ENCODE measurements around the gene TIMM44. TPM values are rescaled to one million over a fixed set of nuclear protein-coding genes. Genes with fewer than 3 reads are reported as not detected.

Gene TIMM44
- total and polyA plus RNA-seq, 2 donors (not counting 3 experiments of a cell fraction or from before 2014, with no cell fraction given) = 61.5 to 64.3 TPM

GRCh38 chr19:7971553-7972520 is 28.4 kb upstream of the TIMM44 start:
- no peak overlapping the region for H3K27ac ChIP-seq (ENCODE audit: insufficient read depth, low read depth, low read length)
- H3K4me3 ChIP-seq (replicated peaks in 1 of 3; ENCODE audit: insufficient read depth in 1 of 3, low read depth in 1 of 3, low read length in 3 of 3) = no peak overlapping the region
- no peak overlapping the region for H3K4me2 ChIP-seq (ENCODE audit: insufficient read depth, low read length)
- BruUV-seq (replicated peaks) = no TSS peak
- no peaks in the 10 kb centered on the region for H3K4me1 ChIP-seq (ENCODE audit: control insufficient read depth, extremely low read depth, insufficient read depth, low read length)
- CTCF ChIA-PET = interaction anchor here (0.8 to 2.5 kb wide), 10 partner anchors 11 to 283 kb away, joined by 3 to 25 read pairs (median 5); partner anchors contain the start of gene ELAVL1
- H3K9me3 ChIP-seq (replicated peaks; ENCODE audit: control insufficient read depth, insufficient read depth, low read length) = no peaks in the 10 kb centered on the region
- no peaks in the 10 kb centered on the region for H3K9me1 ChIP-seq (replicated peaks; ENCODE audit: control insufficient read depth, extremely low read depth, insufficient read depth, low read length)
- FAIRE-seq (no peak), DNase-seq (ENCODE audit: low read depth, low spot score) (no peak)
- dilution Hi-C loops (cut with MboI; ENCODE audit: extremely low pct_ligation_motif_present, low sequenced_read_pairs) (no loop called here), intact Hi-C loops (cut with micrococcal nuclease) (loop anchor here (2.0 kb wide), 1 partner anchor 187 kb away; no protein-coding TSS in a partner anchor)
- H3K79me2 ChIP-seq (ENCODE audit: control insufficient read depth, insufficient read depth, low read length) = no peaks in the 10 kb centered on the region
- no peaks in the 10 kb centered on the region for H3K27me3 ChIP-seq (ENCODE audit: control insufficient read depth in 2 of 2, insufficient read depth in 2 of 2, low read length in 2 of 2)
- no peaks in the 10 kb centered on the region for H4K20me1 ChIP-seq (replicated peaks; ENCODE audit: control insufficient read depth, extremely low read depth, insufficient read depth, low read length)
- H2AFZ ChIP-seq (ENCODE audit: low read depth, low read length) = no peak overlapping the region
- peaks cover 14 to 52% of the 10 kb centered on the region in 2 experiments for H3K36me3 ChIP-seq (ENCODE audit: control insufficient read depth in 2 of 2, extremely low read depth in 1 of 2, insufficient read depth in 2 of 2, low read length in 2 of 2)
- POLR2A ChIA-PET = no interaction called here
- no peak for TF ChIP-seq GATA2 (IDR thresholded peaks at IDR 0.05; ENCODE audit: insufficient read depth, insufficient read length, low read depth, low read length)
- TF ChIP-seq, protein P1, sequence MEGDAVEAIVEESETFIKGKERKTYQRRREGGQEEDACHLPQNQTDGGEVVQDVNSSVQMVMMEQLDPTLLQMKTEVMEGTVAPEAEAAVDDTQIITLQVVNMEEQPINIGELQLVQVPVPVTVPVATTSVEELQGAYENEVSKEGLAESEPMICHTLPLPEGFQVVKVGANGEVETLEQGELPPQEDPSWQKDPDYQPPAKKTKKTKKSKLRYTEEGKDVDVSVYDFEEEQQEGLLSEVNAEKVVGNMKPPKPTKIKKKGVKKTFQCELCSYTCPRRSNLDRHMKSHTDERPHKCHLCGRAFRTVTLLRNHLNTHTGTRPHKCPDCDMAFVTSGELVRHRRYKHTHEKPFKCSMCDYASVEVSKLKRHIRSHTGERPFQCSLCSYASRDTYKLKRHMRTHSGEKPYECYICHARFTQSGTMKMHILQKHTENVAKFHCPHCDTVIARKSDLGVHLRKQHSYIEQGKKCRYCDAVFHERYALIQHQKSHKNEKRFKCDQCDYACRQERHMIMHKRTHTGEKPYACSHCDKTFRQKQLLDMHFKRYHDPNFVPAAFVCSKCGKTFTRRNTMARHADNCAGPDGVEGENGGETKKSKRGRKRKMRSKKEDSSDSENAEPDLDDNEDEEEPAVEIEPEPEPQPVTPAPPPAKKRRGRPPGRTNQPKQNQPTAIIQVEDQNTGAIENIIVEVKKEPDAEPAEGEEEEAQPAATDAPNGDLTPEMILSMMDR (IDR thresholded peaks at IDR 0.05; ENCODE audit: extremely low read depth in 1 of 2, insufficient read depth in 1 of 2, low read depth in 1 of 2, low read length in 2 of 2) = no peak
- no peak for TF ChIP-seq MYC (IDR thresholded peaks at IDR 0.05; ENCODE audit: low read depth, low read length)
- TF ChIP-seq MAX (IDR thresholded peaks at IDR 0.05; ENCODE audit: insufficient read depth, insufficient read length) = no peak
- TF ChIP-seq POLR2AphosphoS5 (IDR thresholded peaks at IDR 0.05; ENCODE audit: insufficient read depth, low read depth, low read length) = no peak
- no peak for TF ChIP-seq EZH2 (IDR thresholded peaks at IDR 0.05; ENCODE audit: borderline replicate concordance, low read depth, low read length, severe bottlenecking)
- no peak overlapping the region for H3K9ac ChIP-seq (replicated peaks; ENCODE audit: extremely low read depth, insufficient read depth, low read length)
